NCI-H2196 (cell line): ENCODE data around the gene DCTN4.
"Not testable (repeated sequence)": the region's sequence is repeated elsewhere in the genome, so short reads cannot be mapped to it uniquely, and the experiment has no call there.

ENCODE experiments used
- DNase-seq: peaks from one replicate; lab custom pipeline; 2025; ENCODE audit not compliant: unreplicated experiment; lab: John Stamatoyannopoulos, UW

DCTN4 gene

DNA sequence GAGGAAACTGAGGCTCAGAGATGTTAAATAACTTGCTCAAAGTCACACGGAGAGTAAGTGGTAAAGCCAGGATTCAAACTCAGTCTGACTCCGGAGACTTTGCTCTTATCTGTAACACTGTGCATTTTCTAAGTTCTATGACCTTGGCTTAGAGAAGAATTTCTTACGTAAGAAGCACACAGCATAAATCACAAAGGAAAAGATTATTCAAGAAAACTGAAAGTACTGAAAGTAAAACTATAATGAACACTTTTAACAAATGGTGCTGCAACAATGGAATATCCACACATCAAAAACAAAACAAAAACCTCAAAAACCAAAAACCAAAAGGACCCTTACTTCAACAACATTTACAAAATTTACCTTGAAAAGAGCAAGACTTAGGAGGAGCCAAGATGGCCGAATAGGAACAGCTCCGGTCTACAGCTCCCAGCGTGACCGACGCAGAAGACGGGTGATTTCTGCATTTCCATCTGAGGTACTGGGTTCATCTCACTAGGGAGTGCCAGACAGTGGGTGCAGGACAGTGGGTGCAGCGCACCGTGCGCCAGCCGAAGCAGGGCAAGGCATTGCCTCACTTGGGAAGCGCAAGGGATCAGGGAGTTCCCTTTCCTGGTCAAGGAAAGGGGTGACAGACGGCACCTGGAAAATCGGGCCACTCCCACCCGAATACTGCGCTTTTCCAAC lies 16.2 kb downstream of the DCTN4 start:
- not testable (repeated sequence) for DNase-seq

DNA sequence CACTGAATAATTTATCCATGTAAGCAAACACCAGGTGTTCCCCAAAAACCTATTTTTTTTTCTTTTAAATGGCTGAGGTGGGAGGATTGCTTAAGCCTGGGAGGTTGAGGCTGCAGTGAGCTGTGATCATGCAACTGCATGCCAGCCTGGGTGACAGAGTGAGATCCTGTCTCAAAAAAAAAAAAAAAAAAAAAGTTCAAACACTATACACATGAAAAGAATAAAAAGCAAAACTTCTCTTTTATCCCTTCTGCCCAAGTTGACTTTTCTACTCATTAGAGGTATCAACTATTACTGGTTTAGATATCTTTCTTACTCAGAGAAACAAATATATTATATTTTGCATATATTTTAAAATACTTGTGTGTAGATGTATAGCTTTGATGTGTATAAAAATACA lies 17.8 kb downstream of the DCTN4 start:
- no peak for DNase-seq

DNA sequence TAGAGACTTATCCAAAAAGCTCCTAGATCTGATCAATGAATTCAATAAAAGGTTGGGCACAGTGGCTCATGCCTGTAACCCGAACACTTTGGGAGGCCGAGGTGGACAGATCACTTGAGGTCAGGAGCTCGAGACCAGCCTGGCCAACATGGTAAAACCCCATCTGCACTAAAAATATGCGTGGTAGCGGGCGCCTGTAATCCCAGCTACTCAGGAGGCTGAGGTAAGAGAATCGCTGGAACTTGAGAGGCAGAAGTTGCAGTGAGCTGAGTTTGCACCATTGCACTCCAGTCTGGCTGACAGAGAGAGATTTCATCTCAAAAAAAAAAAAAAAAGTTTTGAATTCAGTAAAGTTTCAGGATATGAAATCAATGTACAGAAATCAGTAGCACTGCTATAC lies 20.0 kb downstream of the DCTN4 start:
- no peak for DNase-seq

DNA sequence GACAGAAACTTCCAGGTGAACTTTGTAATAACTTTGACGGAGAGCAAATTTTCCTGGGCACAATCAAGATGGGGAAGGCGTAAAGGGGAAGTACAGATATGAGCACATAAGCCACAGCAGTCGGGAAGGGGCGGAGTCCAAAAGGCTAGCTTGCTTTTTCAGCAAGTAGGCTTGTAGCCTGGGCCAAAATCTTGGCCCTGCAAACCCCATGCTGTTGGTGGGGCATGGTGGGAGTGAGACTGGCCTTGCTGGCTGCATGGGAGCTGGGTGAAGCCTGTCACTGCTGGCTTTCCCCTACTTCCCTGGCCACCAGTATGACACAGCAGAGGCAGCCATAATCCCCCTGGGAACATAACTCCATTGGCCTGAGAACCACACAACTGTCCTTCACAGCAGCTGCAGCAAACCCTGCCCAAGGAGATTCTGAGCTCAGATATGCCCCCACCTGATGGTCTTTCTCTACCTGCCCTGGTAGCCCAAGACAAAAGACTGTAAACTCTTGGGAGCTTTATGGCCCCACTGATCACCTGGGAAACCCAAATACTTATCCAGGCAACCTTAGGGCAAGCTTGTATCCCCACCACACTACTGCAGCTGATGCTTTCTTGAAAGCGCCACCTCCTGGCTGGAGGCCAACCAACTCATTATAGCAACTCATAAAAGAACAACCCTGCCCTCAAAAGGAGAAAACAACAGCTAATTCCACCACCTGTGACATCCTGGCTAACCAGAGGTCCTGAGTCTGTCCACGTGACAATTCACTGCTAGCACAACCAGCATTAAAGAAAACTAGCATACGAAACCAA lies 24.0 kb downstream of the DCTN4 start:
- no peak for DNase-seq

DNA sequence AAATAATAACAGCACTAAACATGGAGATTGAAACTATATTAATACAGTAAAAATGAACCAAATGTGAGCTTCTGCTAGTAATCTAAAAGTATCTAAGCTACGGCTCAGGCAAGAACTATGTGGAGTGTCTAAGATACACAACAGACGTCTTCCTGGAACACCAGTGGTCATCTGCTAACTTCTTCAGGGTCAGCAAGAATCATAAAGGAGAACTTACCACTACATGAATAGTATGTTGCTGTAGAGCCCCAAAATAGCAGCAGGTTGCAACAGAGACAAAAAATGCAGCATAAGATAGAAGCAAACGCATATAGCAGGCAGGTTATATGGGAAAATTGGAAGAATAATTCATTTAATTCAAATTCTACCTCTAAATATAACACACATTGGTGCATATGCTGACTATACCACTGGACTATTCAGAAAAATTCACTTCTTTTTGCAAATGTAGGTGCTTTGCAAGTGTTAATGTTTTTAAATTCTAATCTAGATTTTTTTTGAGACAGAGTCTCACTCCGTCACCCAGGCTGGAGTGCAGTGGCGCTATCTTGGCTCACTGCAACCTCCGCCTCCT lies 27.1 kb downstream of the DCTN4 start:
- no peak for DNase-seq

DNA sequence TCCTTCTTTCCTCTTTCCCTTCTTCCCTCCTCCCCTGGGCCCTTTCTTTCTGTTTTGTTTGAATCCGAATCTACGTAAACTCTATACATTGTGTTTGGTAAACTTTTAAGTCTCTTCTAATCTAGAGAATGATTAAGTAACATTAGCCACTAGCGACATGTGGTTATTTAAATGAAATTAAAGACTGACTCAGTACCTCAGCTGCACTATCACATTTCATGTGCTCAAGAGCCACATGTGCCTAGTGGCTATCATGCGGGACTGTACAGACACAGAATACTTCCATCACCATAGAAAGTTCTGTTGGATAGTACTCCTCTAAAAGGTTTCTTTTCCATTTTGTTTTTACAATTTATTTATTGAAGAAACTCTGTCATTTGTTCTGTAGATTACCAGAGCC lies 29.0 kb downstream of the DCTN4 start:
- DNase-seq, result no peak

DNA sequence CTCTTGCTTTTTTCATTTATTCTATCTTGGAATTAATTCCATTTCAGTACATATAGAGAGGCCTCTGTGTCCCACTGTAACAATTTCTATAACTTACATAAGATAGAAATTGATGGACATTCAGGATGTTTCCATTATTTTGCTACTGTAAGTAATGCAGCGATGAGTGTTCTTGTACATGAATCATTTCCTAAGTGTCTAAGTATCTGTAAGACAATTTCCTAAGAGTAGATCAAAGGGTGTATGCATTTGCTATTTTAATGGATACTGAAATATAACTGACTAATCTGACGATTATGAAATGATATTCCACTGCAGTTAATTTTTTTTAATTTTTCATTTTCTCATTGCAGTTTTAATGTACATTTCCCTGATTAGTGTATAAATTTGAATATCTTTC lies 35.0 kb downstream of the DCTN4 start:
- no peak for DNase-seq

DNA sequence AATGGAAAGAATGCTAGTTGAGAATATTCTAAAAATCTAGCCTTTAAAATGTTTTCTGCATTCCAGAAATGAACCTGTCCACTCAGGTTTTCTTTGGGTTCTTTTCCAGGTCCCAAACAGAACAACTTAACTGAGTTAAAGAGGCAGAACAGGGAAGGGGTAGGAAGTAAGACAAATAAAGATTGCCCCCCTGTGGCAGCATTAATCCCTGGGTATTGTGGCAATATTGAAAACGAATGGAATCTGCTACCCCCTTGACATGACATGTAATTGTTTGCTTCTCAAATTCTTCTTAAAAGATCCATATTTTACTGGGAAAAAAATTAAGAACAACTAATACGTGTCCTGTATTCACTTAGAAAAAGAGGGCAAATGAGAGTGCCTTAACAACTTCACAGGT lies 48.7 kb downstream of the DCTN4 start:
- DNase-seq, result no peak

DNA sequence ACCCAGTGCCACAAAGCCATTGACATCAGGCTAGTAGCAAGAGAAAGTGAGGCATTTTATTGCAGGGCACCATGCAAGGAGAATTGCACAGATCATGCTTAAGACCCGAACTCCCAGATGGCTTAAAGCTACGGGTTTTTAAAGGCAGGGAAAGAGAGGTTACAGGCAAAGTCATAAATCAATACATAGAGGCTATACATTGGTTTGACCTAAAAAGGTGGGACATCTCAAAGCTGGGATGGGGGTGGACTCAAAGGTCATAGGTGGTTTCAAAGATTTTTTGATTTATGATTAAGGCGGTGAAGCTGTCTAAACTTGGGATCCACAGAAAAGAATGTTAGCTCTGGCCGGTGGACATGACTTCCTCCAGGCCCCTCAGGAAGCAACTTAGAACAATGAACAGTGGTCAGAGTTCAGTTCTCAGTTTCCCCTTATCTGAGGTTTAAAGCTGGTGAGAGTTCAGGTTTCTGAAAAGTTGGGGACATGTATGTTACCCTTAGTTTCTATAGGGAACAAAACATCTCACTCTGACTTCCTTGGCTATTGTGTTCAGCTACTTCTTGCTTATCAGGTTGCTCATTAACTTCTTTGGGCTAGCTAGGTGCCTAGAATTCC lies 51.9 kb downstream of the DCTN4 start:
- DNase-seq, result no peak

DNA sequence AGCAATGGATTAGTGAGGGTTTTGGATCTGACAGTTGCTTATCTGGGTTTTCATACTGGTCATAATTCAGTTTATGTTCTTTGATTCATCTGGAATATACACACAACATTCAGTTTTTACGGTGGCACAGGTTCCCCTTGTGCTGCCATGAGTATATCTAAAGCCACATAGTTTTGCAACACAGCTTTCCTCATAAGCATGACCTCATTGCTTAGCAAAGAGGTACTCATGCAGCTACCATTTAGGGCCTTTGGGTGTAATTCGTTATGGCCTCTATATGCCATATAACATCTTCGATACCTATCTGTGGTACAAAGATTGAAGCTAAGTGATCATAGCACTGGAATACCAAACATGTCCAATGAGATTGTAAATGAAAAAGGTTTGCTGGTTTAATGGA lies 55.1 kb downstream of the DCTN4 start:
- DNase-seq, result no peak

DNA sequence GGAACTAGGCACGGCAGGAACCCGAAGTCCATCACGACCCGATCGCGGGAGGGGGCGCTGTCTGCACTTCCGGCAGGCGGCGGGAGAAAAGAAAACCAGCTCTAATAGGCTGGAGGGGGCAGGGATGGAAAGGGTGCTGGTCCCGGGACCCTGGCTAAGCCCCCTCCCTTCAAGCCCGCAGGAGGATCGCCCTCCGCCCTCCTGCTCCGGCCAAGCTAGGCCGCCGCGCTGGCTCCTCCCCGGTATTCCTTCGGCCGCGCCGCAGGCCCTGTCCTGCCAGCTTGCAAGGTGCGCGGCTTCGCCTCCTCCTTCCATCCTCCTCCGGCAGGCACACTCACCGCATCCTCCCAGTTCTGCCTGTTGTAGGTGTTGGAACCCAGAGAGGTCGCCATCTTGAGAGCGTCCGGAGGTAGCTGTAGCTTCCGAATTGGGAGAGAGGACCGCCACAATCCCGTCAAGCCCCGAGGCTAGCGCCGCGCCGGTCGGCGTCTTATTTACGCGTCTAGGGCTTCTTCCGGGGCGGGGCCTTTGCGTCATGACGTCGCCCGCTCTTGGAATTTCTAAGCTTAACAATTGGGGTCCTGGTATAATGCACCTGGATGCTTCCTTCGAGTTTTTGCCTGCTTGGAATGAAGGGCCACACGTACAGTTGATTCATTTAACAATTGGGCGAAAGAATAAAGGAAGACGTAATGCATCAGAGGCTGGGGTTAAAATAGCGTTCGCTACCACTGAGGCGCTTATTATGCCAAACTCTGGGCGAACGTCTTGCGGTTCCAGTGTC lies 58.0 kb downstream of the DCTN4 start, which contains the start of gene RBM22:
Gene RBM22, minus strand, starts transcription at position 469 of the 784 bp plus-strand sequence. Its CDS starts 77 bp downstream, at position 392.
- DNase-seq, result peak; percentile 87

DNA sequence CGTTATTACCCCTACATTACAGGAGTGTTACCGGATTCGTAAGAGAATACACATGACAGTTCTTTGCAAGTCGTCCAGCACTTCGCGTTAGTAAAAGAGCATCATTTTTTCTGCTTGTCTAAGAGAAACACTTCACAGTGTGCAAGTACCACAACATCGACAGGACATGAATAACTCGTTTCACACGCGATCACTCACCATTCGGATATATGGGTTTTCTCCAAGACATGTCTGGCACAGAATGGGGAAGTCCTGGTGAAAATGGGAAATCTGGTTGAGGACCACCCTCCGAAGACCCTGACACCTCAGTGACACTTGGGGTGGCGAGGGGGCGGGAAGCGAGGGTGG lies 58.6 kb downstream of the DCTN4 start:
- DNase-seq, result no peak

DNA sequence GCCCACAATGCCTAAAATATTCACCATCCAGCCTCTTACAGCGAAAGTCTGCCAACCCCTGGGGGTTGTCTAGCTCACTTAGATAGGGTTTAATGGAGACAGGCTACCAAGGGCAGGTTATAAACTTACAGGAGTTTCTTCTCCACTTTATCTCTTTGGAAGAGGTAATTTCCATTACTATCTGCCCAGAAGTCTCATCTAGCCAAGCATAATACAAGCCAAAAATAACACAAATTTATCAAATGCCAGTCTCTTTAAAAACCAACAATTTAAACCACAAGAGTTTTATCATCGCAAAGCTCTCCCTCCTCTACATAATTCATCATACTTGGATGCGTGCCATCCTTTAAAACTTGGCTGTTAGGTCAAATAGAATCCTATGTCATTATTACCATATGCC lies 64.2 kb downstream of the DCTN4 start:
- peak; percentile 13 for DNase-seq

DNA sequence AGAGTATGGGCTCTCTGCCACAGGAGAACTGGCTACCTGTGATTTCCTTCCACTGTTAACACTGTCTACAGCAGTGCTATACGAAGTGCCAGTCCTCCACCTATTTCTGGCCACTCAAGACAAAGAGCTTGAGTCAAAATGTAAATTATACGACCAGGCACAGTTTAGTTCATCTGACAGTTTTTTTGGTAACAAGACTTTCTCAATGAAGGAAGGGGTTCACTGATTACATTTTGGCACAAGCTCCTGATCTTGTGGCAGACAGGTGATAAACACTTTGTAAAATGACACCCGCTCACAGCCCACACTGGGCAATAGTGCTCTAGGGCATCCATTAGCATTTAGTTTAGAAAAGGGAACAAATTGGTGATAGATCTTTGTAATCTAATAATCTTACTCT lies 66.5 kb downstream of the DCTN4 start:
- no peak for DNase-seq

DNA sequence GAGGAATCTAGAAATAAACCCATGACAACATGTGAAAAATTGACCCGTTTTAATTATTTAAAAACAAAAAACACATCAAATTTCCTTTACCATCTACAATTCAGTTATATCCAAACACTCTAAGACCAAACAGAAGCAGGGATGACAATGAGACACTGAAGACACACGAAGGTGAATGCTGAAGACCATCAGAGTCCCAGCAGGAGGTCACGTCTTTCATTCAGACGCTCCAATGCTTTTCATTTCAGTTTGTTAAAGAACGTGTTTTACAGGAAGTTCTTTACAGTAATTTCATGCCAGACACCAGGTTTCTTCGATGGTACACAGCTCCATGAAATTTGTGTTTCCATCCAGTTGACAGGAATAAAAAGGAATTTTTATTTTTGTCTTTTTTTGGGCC lies 68.1 kb downstream of the DCTN4 start:
- DNase-seq, result no peak

DNA sequence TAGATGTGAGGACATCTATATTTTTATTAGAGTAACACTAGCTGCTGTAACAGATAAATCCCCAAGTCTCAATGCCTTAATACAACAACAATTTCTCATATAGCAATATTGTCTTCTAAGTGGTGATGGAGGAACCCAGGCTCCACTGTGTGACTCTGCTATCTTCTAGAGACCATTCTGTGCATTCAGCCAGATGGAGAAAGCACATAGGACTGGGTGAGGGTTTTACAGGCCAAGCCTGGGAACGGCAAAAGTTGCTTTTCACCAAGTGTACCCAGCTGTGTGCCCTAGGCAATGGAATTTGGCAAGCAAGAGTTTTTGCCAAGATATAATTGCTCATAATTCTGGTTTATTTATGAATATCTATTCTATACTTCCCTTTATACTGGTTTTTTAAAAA lies 69.7 kb downstream of the DCTN4 start:
- no peak for DNase-seq

DNA sequence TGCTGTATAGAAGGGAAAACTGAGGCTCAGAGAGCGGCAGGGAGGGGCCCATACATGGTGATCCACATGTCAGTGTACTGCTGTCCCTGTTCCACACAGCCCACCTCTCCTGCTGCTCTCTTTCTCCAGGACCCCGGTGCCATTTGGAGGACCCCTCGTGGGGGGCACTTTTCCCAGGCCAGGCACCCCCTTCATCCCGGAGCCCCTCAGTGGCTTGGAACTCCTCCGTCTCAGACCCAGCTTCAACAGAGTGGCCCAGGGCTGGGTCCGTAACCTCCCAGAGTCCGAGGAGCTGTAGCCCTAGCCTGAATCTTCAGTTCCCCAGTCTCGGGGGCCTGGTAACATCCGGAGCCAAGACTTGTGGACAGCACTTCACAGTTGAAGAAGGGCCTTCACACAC lies 82.2 kb downstream of the DCTN4 start:
- no peak for DNase-seq

DNA sequence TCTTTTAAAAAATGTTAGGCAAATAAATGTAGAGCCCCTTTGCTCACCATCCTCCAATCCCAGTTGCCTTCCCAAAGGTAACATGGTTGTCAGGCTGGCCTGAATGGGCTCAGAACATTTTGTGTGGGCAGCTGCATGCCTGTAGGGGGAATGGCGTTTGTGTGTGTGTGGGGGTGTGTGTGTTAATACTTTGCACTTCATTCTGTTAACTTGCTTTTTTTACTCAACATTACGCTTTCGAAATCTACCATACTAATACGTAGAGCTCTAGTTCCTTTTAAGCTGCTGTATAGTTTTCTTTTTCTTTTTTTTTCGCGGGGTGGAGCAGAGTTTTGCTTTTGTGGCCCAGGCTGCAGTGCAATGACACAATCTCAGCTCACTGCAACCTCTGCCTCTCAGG lies 83.7 kb downstream of the DCTN4 start:
- no peak for DNase-seq

DNA sequence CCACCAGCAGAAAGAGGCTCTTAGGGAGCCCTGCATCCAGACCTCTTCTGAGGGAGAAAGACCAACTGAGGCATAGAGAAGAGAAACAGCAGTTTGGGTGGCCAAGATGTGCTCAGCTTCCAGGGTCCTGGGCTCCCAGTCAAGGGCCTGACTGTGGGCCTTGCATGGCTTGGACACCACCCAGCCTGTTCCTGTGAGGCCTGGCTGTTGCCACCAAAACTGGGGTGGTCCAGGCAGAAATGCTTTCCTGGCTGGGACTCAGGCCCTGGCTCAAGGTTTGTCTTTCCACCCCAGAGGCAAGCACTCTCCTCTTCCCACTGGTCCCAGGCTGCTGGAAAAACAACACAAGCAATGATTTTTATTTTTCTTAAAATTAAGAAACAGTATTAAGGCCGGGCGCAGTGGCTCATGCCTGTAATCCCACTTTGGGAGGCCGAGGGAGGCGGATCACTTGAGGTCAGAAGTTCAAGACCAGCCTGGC lies 84.4 kb downstream of the DCTN4 start:
- DNase-seq, result no peak

DNA sequence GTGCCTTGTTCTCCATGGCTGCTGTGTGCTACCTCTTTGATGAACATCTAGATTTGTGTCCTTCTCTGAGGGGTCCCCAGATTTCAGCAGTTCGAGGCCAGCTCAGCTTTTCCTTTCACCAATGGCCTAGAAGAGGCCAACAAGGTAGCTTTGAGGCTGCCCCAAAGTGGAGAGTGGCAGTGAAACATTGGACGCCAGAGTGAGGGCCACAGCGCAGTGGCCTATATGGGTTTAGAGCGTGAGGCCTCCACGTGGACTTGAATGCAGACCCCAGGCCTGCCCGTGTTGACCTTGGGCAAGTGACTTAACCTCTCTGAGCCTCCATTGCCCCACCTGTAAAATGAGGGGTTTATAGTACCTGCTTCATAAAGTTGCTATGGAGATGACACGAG lies 85.9 kb downstream of the DCTN4 start:
- DNase-seq, result no peak
